Measurements from ENCODE around the gene ZSWIM6. TPM values are rescaled to one million over a fixed set of nuclear protein-coding genes. Genes with fewer than 3 reads are reported as not detected.
A peak's percentile ranks its signal among the peaks of the same experiment; 100 is the strongest.

The ZSWIM6 gene
- polyA plus RNA-seq, 1 of the 3 experiments (the other 2 are of a cell fraction), result 7.4 TPM

GRCh38 chr5:61572959-61573358 is 240.9 kb downstream of the ZSWIM6 start:
- CTCF ChIA-PET, result no interaction called here
- Histone ChIP-seq H3K27me3 (ENCODE audit: insufficient read depth) (no peaks in the 10 kb centered on the region), H3F3A (replicated peaks; ENCODE audit: insufficient read depth) (no peaks in the 10 kb centered on the region), H3K27ac (ENCODE audit: low read depth in 2 of 2, low read length in 1 of 2) (no peak overlapping the region), H3K36me3 (replicated peaks in 1 of 2; ENCODE audit: control insufficient read depth in 1 of 2, insufficient read depth in 2 of 2, low read length in 1 of 2) (no peaks in the 10 kb centered on the region), H3K9me3 (no peaks in the 10 kb centered on the region), H3K4me2 (no peak overlapping the region), H3K4me1 (ENCODE audit: control insufficient read depth in 1 of 2, insufficient read depth in 2 of 2, low read depth in 1 of 2, low read length in 1 of 2) (peaks cover 7 to 14% of the 10 kb centered on the region in 2 experiments; a peak in 2 of 4 replicates), H3K9ac (no peak overlapping the region), H3K4me3 (ENCODE audit: low read depth in 2 of 2, low read length in 1 of 2) (no peak overlapping the region), H3K9me2 (no peaks in the 10 kb centered on the region), H4K20me1 (ENCODE audit: insufficient read depth) (no peaks in the 10 kb centered on the region), H2AFZ (ENCODE audit: low read depth) (no peak overlapping the region), H3K79me2 (ENCODE audit: insufficient read depth) (no peaks in the 10 kb centered on the region)
- 78% methylated on average over 4 of the region's 5 CpGs for WGBS (ENCODE audit: low lambda C conversion rate)
- POLR2A ChIA-PET, result no interaction called here
- DNase-seq, result no peak
- TF ChIP-seq FOXM1 (IDR thresholded peaks at IDR 0.05; ENCODE audit: low read depth), result no peak
- no peak for TF ChIP-seq RFX5 (IDR thresholded peaks at IDR 0.05; ENCODE audit: low read length)
- no peak for TF ChIP-seq ELF1 (IDR thresholded peaks at IDR 0.05)
- TF ChIP-seq MEF2A (IDR thresholded peaks at IDR 0.05; ENCODE audit: borderline replicate concordance, low read depth), result no peak
- no peak for TF ChIP-seq TAF1 (IDR thresholded peaks at IDR 0.05; ENCODE audit: borderline replicate concordance, low read depth, low read length)
- no peak for TF ChIP-seq EZH2phosphoT487 (IDR thresholded peaks at IDR 0.05; ENCODE audit: borderline replicate concordance, low read depth)
- TF ChIP-seq RAD21 (IDR thresholded peaks at IDR 0.05; ENCODE audit: low read length), result no peak
- TF ChIP-seq GATA2 (CRISPR knock-in tag; IDR thresholded peaks at IDR 0.05), result no peak
- TF ChIP-seq, protein P1, sequence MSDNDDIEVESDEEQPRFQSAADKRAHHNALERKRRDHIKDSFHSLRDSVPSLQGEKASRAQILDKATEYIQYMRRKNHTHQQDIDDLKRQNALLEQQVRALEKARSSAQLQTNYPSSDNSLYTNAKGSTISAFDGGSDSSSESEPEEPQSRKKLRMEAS (IDR thresholded peaks at IDR 0.05; ENCODE audit: low read depth), result no peak
- TF ChIP-seq TCF12 (IDR thresholded peaks at IDR 0.05), result no peak
- no peak for TF ChIP-seq GABPA (IDR thresholded peaks at IDR 0.05; ENCODE audit: low read depth)
- no peak for TF ChIP-seq SMC3 (IDR thresholded peaks at IDR 0.05; ENCODE audit: low read depth, low read length)
- TF ChIP-seq, protein P2, sequence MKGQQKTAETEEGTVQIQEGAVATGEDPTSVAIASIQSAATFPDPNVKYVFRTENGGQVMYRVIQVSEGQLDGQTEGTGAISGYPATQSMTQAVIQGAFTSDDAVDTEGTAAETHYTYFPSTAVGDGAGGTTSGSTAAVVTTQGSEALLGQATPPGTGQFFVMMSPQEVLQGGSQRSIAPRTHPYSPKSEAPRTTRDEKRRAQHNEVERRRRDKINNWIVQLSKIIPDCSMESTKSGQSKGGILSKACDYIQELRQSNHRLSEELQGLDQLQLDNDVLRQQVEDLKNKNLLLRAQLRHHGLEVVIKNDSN (IDR thresholded peaks at IDR 0.05; ENCODE audit: borderline replicate concordance, low read depth), result no peak
- TF ChIP-seq POLR2AphosphoS5 (IDR thresholded peaks at IDR 0.05; ENCODE audit: low read depth, low read length), result no peak

DNA sequence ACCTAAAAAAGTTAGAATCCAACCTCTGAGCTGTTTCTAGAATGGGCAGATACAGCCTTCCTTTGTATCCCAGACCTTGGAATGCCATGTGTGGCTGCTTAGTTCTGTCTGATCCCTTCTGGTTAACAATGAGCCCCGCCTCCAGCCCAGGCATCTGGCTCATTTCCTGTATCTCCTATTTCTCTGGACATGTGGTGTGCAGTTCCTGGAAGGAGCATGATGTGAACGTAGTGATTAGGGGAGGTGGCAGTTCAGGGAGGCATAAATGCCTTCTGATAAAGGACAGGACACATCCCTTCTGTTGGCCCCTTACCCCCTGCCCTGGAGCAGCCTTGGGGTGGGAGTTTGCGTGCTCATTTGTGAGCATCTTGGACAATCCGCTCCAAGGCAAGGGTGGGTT is 243.0 kb downstream of the ZSWIM6 start:
- WGBS (ENCODE audit: low lambda C conversion rate), result 71% methylated on average over 4 of the region's 4 CpGs
- TF ChIP-seq JUND (IDR thresholded peaks at IDR 0.05), result no peak
- TF ChIP-seq TCF12 (IDR thresholded peaks at IDR 0.05), result peak; percentile 74
- TF ChIP-seq, protein P1 (IDR thresholded peaks at IDR 0.05; ENCODE audit: low read depth), result peak; percentile 89
- 0 out of 2 replicates have a peak, but pooled peaks have one; percentile 28 for TF ChIP-seq RCOR1 (IDR thresholded peaks at IDR 0.05; ENCODE audit: low read length)
- TF ChIP-seq FOXM1 (IDR thresholded peaks at IDR 0.05; ENCODE audit: low read depth), result no peak
- TF ChIP-seq, protein P3, sequence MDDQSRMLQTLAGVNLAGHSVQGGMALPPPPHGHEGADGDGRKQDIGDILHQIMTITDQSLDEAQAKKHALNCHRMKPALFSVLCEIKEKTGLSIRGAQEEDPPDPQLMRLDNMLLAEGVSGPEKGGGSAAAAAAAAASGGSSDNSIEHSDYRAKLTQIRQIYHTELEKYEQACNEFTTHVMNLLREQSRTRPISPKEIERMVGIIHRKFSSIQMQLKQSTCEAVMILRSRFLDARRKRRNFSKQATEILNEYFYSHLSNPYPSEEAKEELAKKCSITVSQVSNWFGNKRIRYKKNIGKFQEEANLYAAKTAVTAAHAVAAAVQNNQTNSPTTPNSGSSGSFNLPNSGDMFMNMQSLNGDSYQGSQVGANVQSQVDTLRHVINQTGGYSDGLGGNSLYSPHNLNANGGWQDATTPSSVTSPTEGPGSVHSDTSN (IDR thresholded peaks at IDR 0.05), result no peak
- no peak for TF ChIP-seq RAD21 (IDR thresholded peaks at IDR 0.05; ENCODE audit: low read length)
- TF ChIP-seq TEAD4 (IDR thresholded peaks at IDR 0.05; ENCODE audit: borderline replicate concordance, insufficient read depth), result 0 out of 2 replicates have a peak, but pooled peaks have one; percentile 22
- peak; percentile 91 for TF ChIP-seq MXI1 (IDR thresholded peaks at IDR 0.05; ENCODE audit: low read depth, low read length)
- TF ChIP-seq FOXJ3 (CRISPR knock-in tag; IDR thresholded peaks at IDR 0.05), result no peak
- TF ChIP-seq REST (IDR thresholded peaks at IDR 0.05; ENCODE audit: low read depth, low read length), result no peak
- peak; percentile 16 for TF ChIP-seq CHD2 (IDR thresholded peaks at IDR 0.05; ENCODE audit: low read length, partially characterized antibody)
- no peak for TF ChIP-seq NRF1 (IDR thresholded peaks at IDR 0.05; ENCODE audit: low read depth, low read length)
- no peak for TF ChIP-seq GATA2 (CRISPR knock-in tag; IDR thresholded peaks at IDR 0.05)

More for the DNA sequence above, 243.0 kb downstream of the ZSWIM6 start:
- H3K9ac ChIP-seq, result no peak overlapping the region
- H3K4me1 ChIP-seq (ENCODE audit: control insufficient read depth in 1 of 2, insufficient read depth in 2 of 2, low read depth in 1 of 2, low read length in 1 of 2), result peaks cover 7 to 14% of the 10 kb centered on the region in 2 experiments; a peak in 2 of 4 replicates
- ChIA-PET CTCF (no interaction called here), POLR2A (no interaction called here)
- DNase-seq, result peak; percentile 72
- H3K4me3 ChIP-seq (ENCODE audit: low read depth in 2 of 2, low read length in 1 of 2), result no peak overlapping the region
- H3K27me3 ChIP-seq (ENCODE audit: insufficient read depth), result no peaks in the 10 kb centered on the region
- no peaks in the 10 kb centered on the region for H3K36me3 ChIP-seq (replicated peaks in 1 of 2; ENCODE audit: control insufficient read depth in 1 of 2, insufficient read depth in 2 of 2, low read length in 1 of 2)
- H3K9me2 ChIP-seq, result no peaks in the 10 kb centered on the region
- peak overlapping the region in 1 of 2 experiments; percentile 83; a peak in 2 of 4 replicates for H3K27ac ChIP-seq (ENCODE audit: low read depth in 2 of 2, low read length in 1 of 2)
- no peak overlapping the region for H3K4me2 ChIP-seq
- no peaks in the 10 kb centered on the region for H3K9me3 ChIP-seq
- no peaks in the 10 kb centered on the region for H3K79me2 ChIP-seq (ENCODE audit: insufficient read depth)
- peak overlapping the region; percentile 74; the same call in 1 of the 2 replicates for H2AFZ ChIP-seq (ENCODE audit: low read depth)
- H3F3A ChIP-seq (replicated peaks; ENCODE audit: insufficient read depth), result no peaks in the 10 kb centered on the region
- H4K20me1 ChIP-seq (ENCODE audit: insufficient read depth), result no peaks in the 10 kb centered on the region

All from SK-N-SH (cell line).